ENCODE data around the gene MAP2K3. TPM values are rescaled to one million over a fixed set of nuclear protein-coding genes. Genes with fewer than 3 reads are reported as not detected.
"Not testable (repeated sequence)": the region's sequence is repeated elsewhere in the genome, so short reads cannot be mapped to it uniquely, and the experiment has no call there.

Gene MAP2K3
- total RNA-seq, 1 experiment from 2014 or later, result 50.9 TPM

DNA sequence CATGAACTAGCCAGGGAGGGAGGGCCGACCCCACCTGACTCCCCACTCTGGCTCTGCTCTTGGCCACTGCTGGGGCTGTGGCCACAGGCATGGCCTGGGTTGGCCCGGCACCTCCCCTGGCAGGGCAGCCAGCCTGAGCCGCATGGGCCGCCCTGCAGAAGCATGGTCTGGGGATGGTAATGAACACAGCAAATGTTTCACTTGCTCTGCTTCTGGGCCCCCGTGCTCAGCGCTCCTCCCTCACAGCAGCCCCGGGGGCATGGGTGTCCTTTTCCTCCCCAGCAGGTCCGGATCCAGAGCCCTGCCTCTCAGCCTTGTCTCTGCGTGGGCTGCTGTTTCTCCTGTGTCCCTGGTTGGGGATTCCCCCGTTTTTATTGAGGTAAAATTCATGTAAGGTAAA is 60.7 kb downstream of the MAP2K3 start:
- CTCF ChIA-PET, result no interaction called here
- Mint-ChIP-seq H3K9me3 (ENCODE audit: unreplicated experiment) (no peaks in the 10 kb centered on the region), H3K27ac (ENCODE audit: unreplicated experiment) (no peak overlapping the region), H3K36me3 (ENCODE audit: insufficient read depth, unreplicated experiment) (no peaks in the 10 kb centered on the region), H3K4me1 (ENCODE audit: low read depth, unreplicated experiment) (no peaks in the 10 kb centered on the region), H3K27me3 (ENCODE audit: insufficient read depth, unreplicated experiment) (no peaks in the 10 kb centered on the region), H3K4me3 (ENCODE audit: unreplicated experiment) (no peak overlapping the region)
- no peaks in the 10 kb centered on the region for H3K4me1 ChIP-seq
- no TSS peak for BruUV-seq (replicated peaks)
- TF ChIP-seq, protein P1, sequence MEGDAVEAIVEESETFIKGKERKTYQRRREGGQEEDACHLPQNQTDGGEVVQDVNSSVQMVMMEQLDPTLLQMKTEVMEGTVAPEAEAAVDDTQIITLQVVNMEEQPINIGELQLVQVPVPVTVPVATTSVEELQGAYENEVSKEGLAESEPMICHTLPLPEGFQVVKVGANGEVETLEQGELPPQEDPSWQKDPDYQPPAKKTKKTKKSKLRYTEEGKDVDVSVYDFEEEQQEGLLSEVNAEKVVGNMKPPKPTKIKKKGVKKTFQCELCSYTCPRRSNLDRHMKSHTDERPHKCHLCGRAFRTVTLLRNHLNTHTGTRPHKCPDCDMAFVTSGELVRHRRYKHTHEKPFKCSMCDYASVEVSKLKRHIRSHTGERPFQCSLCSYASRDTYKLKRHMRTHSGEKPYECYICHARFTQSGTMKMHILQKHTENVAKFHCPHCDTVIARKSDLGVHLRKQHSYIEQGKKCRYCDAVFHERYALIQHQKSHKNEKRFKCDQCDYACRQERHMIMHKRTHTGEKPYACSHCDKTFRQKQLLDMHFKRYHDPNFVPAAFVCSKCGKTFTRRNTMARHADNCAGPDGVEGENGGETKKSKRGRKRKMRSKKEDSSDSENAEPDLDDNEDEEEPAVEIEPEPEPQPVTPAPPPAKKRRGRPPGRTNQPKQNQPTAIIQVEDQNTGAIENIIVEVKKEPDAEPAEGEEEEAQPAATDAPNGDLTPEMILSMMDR (IDR thresholded peaks at IDR 0.05; ENCODE audit: insufficient read depth in 1 of 2, low read depth in 1 of 2, low read length in 1 of 2, severe bottlenecking in 1 of 2, unreplicated experiment in 1 of 2), result no peak
- intact Hi-C loops (cut with micrococcal nuclease; ENCODE audit: unreplicated experiment), result no loop called here
- POLR2A ChIA-PET, result no interaction called here
- no peaks in the 10 kb centered on the region for H3K27me3 ChIP-seq (replicated peaks; ENCODE audit: control insufficient read depth, insufficient read depth, low read length)
- no peaks in the 10 kb centered on the region for H3K9me3 ChIP-seq
- no peaks in the 10 kb centered on the region for H3K36me3 ChIP-seq (ENCODE audit: control insufficient read depth, insufficient read depth, low read length)
- peak in 1 of 2 experiments; percentile 28 for DNase-seq
- H3K4me3 ChIP-seq (ENCODE audit: low read depth, low read length), result no peak overlapping the region

DNA sequence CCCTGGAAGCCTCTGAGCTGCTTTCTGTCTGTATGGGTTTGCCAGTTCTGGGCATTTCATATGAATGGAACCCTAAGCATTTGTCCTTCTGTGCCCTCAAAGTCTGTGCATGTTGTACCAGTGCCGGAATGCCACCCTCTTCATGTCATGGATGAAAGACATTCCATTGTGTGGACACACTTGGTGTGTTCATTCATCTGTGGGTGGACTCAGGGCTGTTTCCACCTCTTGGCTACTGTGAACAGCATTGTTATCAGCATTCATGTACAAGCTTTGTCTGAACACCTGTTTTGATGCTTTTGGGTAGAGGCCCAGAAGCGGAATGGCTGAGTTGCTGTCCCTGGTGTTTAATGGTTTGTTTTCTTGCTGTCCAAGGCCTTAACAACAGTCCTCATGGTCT is 61.6 kb downstream of the MAP2K3 start:
- intact Hi-C loops (cut with micrococcal nuclease; ENCODE audit: unreplicated experiment); H3K36me3 ChIP-seq (ENCODE audit: control insufficient read depth, insufficient read depth, low read length); CTCF ChIA-PET; DNase-seq; H3K4me3 ChIP-seq (ENCODE audit: low read depth, low read length); H3K4me3 Mint-ChIP-seq (ENCODE audit: unreplicated experiment); BruUV-seq (replicated peaks); H3K9me3 ChIP-seq; H3K27me3 ChIP-seq (replicated peaks; ENCODE audit: control insufficient read depth, insufficient read depth, low read length); H3K9me3 Mint-ChIP-seq (ENCODE audit: unreplicated experiment); H3K36me3 Mint-ChIP-seq (ENCODE audit: insufficient read depth, unreplicated experiment); H3K27ac Mint-ChIP-seq (ENCODE audit: unreplicated experiment); H3K4me1 ChIP-seq; H3K27me3 Mint-ChIP-seq (ENCODE audit: insufficient read depth, unreplicated experiment); POLR2A ChIA-PET; H3K4me1 Mint-ChIP-seq (ENCODE audit: low read depth, unreplicated experiment): not testable (repeated sequence)

DNA sequence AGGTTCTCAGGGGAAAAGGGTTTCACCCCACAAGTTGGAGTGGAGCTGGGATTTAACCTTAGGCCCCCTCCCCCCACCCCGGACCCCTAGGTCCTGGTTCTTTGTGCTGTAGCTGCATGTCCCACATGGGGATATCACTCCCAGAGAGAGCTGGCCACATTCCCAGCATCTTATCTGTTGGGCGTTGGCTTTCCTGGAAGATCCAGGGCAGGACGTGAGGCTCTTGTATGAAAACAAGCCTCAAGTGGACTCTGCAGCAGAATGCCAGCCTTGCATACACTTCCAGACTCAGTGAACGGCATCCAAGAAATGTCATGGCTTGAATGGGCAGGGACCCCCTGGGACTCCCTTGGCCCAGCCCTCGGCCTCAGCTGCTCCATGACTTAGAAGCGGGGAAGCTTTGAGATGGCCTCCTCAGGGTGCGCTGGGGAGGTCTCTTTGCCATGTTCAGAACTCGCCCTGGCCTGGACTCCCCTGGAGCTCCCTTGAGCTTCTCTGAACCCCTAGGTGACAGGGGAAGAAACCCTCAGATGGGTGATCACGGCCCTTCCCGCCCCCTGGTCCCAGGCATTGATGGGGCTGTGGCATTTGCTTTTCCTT is 62.2 kb downstream of the MAP2K3 start:
- H3K4me1 ChIP-seq; H3K27ac Mint-ChIP-seq (ENCODE audit: unreplicated experiment); POLR2A ChIA-PET; BruUV-seq (replicated peaks); H3K36me3 Mint-ChIP-seq (ENCODE audit: insufficient read depth, unreplicated experiment); H3K27me3 ChIP-seq (replicated peaks; ENCODE audit: control insufficient read depth, insufficient read depth, low read length); H3K27me3 Mint-ChIP-seq (ENCODE audit: insufficient read depth, unreplicated experiment); H3K4me1 Mint-ChIP-seq (ENCODE audit: low read depth, unreplicated experiment); H3K36me3 ChIP-seq (ENCODE audit: control insufficient read depth, insufficient read depth, low read length); H3K9me3 ChIP-seq; CTCF ChIA-PET; H3K4me3 Mint-ChIP-seq (ENCODE audit: unreplicated experiment); intact Hi-C loops (cut with micrococcal nuclease; ENCODE audit: unreplicated experiment); H3K4me3 ChIP-seq (ENCODE audit: low read depth, low read length); H3K9me3 Mint-ChIP-seq (ENCODE audit: unreplicated experiment): not testable (repeated sequence)
- peak in 1 of 2 experiments; percentile 29 for DNase-seq

DNA sequence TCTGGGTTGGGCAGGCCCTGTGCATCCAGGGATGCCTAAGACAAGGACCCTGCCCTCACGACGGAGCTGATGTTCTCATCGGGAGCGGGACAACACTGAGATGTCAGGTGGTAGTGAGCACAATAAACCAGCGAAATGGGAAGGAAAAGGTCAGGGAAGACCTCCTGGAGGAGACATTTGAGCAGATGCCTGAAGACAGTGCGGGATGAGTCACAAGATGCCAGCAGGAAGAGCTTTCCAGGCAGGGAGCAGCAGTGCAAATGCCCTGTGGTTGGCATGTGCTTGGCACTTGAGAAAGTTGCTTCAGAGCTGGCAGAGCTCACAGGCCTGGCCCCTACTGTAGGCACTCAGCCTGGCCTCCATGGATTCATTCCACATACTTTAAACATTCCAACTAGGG is 63.1 kb downstream of the MAP2K3 start:
- H3K4me3 Mint-ChIP-seq (ENCODE audit: unreplicated experiment); H3K4me1 Mint-ChIP-seq (ENCODE audit: low read depth, unreplicated experiment); intact Hi-C loops (cut with micrococcal nuclease; ENCODE audit: unreplicated experiment); H3K36me3 Mint-ChIP-seq (ENCODE audit: insufficient read depth, unreplicated experiment); BruUV-seq (replicated peaks); CTCF ChIA-PET; H3K27me3 ChIP-seq (replicated peaks; ENCODE audit: control insufficient read depth, insufficient read depth, low read length); H3K27ac Mint-ChIP-seq (ENCODE audit: unreplicated experiment); H3K27me3 Mint-ChIP-seq (ENCODE audit: insufficient read depth, unreplicated experiment); H3K4me3 ChIP-seq (ENCODE audit: low read depth, low read length); H3K9me3 ChIP-seq; H3K4me1 ChIP-seq; DNase-seq; POLR2A ChIA-PET; H3K9me3 Mint-ChIP-seq (ENCODE audit: unreplicated experiment); H3K36me3 ChIP-seq (ENCODE audit: control insufficient read depth, insufficient read depth, low read length): not testable (repeated sequence)

DNA sequence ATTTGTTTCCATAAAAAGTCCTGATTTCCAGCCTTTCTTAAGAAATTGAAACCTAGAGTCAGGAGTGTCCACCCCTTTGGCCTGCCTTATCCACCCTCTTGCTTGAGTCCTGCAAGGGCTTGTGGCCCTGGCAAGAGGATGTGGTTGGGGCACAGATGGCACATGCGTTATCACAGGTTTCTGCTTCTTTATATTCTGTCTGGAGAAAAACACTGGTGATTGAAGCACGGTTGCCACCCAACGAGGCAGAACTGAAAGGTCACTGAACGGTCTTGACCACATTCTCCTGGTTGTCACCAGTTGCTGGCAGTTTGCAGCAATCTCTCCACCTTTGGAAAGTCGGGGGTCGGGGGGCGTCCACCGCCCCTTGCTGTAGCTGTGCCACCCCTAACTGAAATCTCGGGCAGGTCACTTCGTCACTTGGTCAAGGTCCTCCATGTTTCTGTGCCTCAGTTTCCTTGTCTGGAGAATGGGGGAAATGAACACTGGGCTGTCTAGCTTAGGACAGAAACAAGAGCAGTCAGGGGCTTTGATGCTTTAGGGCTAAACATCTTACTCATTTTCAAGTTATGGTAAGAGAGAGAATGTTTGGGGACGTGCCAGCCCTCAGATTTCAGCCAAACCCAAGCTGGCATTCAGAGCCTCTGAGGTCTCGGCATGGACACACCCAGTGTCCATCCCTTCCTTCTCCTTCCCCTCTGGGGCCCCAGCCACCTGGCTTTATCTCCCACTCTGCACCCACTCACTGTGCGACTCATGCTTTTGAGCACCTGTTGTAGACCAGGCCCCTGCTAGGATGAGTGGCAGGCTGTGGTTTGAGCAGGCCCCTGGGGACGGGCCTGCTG is 63.8 kb downstream of the MAP2K3 start:
- POLR2A ChIA-PET; BruUV-seq (replicated peaks); H3K27ac Mint-ChIP-seq (ENCODE audit: unreplicated experiment): not testable (repeated sequence)

DNA sequence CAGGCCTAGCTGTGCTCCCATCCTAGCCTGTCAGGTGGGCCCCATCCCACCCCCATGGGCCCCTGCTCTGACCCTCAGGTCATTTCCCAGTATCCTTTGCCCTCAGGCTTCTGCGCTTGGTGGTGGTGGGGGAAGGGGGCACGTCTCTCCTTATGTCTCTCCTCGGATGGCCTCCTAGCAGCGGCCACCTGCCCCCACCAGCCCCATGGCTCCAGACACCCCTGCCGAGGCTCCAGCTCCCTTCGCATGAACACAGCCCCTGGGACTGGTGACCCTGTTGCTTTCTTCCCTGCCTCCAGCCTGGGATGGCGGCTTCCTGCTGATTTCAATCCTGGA is 64.4 kb downstream of the MAP2K3 start:
- H3K27me3 ChIP-seq (replicated peaks; ENCODE audit: control insufficient read depth, insufficient read depth, low read length); BruUV-seq (replicated peaks); H3K27me3 Mint-ChIP-seq (ENCODE audit: insufficient read depth, unreplicated experiment); CTCF ChIA-PET; DNase-seq; POLR2A ChIA-PET; H3K4me3 Mint-ChIP-seq (ENCODE audit: unreplicated experiment); H3K4me1 Mint-ChIP-seq (ENCODE audit: low read depth, unreplicated experiment); H3K4me3 ChIP-seq (ENCODE audit: low read depth, low read length); H3K9me3 Mint-ChIP-seq (ENCODE audit: unreplicated experiment); H3K27ac Mint-ChIP-seq (ENCODE audit: unreplicated experiment); H3K9me3 ChIP-seq; H3K4me1 ChIP-seq; H3K36me3 Mint-ChIP-seq (ENCODE audit: insufficient read depth, unreplicated experiment); intact Hi-C loops (cut with micrococcal nuclease; ENCODE audit: unreplicated experiment); H3K36me3 ChIP-seq (ENCODE audit: control insufficient read depth, insufficient read depth, low read length): not testable (repeated sequence)

More for the DNA sequence above, 63.8 kb downstream of the MAP2K3 start:
- H3K36me3 Mint-ChIP-seq (ENCODE audit: insufficient read depth, unreplicated experiment); H3K36me3 ChIP-seq (ENCODE audit: control insufficient read depth, insufficient read depth, low read length); H3K4me3 ChIP-seq (ENCODE audit: low read depth, low read length); H3K27me3 Mint-ChIP-seq (ENCODE audit: insufficient read depth, unreplicated experiment); H3K9me3 Mint-ChIP-seq (ENCODE audit: unreplicated experiment); DNase-seq; H3K4me1 ChIP-seq; H3K9me3 ChIP-seq; H3K4me3 Mint-ChIP-seq (ENCODE audit: unreplicated experiment); H3K27me3 ChIP-seq (replicated peaks; ENCODE audit: control insufficient read depth, insufficient read depth, low read length); CTCF ChIA-PET; H3K4me1 Mint-ChIP-seq (ENCODE audit: low read depth, unreplicated experiment); intact Hi-C loops (cut with micrococcal nuclease; ENCODE audit: unreplicated experiment): not testable (repeated sequence)
